Measurements from ENCODE around the gene BLMH.
"Not testable (repeated sequence)": the region's sequence is repeated elsewhere in the genome, so short reads cannot be mapped to it uniquely, and the experiment has no call there.

The BLMH gene

DNA sequence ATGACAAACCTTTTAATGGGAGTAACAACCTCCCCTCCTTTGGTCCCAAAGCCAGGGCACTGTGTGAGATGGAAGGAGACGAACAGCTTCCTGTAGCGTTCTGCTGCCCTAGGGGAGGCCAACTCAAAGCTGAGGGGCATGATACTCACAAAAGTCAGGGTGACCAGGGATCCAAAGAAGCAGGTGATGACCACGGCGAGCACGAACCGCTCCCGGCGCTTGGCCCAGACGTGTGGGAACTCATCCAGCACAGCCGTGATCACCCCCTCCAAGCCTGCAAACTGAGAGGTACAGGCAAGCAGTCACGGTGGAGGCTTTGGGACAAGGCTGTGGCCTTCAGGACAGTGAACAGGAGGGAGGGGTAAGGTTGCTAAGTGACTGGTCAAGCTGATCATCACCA, 81.4 kb downstream of the BLMH start:
- DNase-seq (ENCODE audit: insufficient read length, low spot score) (no peak), FAIRE-seq (no peak)
- TF ChIP-seq, protein P1, sequence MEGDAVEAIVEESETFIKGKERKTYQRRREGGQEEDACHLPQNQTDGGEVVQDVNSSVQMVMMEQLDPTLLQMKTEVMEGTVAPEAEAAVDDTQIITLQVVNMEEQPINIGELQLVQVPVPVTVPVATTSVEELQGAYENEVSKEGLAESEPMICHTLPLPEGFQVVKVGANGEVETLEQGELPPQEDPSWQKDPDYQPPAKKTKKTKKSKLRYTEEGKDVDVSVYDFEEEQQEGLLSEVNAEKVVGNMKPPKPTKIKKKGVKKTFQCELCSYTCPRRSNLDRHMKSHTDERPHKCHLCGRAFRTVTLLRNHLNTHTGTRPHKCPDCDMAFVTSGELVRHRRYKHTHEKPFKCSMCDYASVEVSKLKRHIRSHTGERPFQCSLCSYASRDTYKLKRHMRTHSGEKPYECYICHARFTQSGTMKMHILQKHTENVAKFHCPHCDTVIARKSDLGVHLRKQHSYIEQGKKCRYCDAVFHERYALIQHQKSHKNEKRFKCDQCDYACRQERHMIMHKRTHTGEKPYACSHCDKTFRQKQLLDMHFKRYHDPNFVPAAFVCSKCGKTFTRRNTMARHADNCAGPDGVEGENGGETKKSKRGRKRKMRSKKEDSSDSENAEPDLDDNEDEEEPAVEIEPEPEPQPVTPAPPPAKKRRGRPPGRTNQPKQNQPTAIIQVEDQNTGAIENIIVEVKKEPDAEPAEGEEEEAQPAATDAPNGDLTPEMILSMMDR (IDR thresholded peaks at IDR 0.05; ENCODE audit: insufficient read depth, missing control alignments) = no peak

DNA sequence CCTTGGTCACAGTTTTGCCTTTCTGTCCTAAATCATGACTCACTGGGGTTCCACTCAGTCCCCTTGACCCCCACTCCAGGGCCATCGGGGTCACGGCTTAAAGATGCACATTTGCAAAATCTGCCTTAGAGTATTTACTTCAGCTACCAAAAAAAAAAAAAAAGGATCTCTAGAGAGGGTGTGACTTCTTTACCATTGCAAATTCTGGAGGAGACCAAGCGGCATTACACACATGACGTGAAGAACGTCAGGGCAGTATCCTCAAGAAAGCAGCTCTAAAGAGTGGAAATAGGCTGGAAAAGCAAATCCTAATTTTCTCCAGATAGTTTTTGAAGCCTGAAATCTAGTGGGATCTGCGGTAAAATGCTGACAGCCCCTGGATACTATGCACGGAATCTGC, 81.8 kb downstream of the BLMH start:
- FAIRE-seq (no peak), DNase-seq (ENCODE audit: insufficient read length, low spot score) (no peak)
- TF ChIP-seq, protein P1 (IDR thresholded peaks at IDR 0.05; ENCODE audit: insufficient read depth, missing control alignments) = no peak

DNA sequence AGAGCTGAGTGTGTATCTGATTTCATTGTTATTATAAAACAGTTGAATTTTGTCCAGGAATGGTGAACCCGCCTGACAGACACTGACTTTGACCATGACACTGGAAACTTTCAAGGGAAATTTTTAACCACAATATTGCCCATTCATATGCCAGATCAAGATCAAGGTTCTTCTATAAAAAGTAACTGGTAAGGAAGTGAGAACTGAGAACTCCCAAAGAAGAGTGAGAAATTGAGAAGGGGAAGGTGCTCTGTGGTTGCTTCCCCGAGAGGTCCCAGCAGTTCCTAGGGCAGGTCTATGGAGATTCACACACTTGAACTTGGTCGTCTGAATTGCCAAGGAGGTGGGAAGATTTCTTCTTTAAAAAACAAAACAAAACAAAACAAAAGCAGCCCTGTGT, 83.5 kb downstream of the BLMH start:
- DNase-seq (ENCODE audit: insufficient read length, low spot score) = no peak
- TF ChIP-seq, protein P1 (IDR thresholded peaks at IDR 0.05; ENCODE audit: insufficient read depth, missing control alignments) = no peak
- no peak for FAIRE-seq

DNA sequence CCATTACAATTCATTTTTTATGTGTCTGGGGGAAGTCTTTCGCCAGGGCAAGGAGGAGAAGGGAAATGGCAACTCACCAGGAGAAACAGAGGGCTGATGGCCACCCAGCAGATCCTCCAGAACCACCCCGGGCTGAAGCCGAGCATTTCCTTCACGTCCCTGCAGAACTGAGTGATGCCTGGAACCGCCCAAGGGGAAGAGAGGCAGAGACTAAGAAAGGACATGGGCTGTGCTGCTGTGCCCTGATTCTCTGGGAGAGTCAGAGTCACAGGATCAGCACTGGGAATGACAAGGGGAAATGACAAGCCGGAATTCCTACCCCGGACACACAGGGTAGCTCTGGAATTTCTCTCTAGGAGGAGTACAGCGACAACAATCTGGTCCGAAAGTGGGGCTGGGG, 84.1 kb downstream of the BLMH start:
- FAIRE-seq = no peak
- DNase-seq (ENCODE audit: insufficient read length, low spot score) = no peak
- TF ChIP-seq, protein P1 (IDR thresholded peaks at IDR 0.05; ENCODE audit: insufficient read depth, missing control alignments) = no peak

DNA sequence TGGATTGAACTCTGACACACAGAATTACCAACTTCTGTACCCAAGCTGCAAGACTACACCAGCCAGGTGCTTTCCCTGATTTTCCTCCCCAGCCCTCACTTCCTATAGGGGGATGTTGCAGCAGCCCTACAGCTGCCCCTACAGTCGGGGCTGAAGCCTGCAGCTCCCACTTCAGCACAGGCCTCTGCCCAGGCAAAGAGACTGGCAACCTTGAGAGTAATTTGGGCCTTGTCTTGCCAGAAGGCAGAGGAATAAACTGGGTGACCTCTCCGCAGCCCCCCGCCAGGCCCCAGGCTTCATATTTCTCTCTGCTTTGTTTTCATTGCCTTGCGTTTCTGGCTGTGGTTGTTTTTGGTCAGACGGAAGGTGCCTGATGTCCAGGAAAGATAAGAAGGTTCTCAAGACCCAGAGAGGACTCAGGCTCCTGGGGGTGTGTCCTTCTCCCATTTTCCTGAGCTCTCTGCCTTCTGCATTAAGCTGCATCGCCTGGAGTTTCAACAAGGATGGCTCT, 88.2 kb downstream of the BLMH start:
- FAIRE-seq = no peak
- TF ChIP-seq, protein P1 (IDR thresholded peaks at IDR 0.05; ENCODE audit: insufficient read depth, missing control alignments) = no peak
- no peak for DNase-seq (ENCODE audit: insufficient read length, low spot score)

DNA sequence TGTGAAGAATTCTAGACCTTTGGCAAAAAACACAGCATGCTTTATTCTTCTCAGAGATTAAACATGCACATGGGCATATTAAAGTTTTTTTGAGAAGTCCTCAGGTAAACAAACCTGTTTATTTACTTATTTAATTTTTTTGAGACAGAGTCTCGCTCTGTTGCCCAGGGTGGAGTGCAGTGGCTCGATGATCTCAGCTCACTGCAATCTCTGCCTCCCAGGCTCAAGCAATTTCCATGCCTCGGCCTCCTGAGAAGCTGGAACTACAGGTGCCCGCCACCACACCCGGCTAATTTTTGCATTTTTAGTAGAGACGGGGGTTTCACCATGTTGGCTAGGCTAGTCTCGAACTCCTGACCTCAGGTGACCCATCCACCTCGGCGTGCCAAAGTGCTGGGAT, 91.1 kb downstream of the BLMH start:
- not testable (repeated sequence) for FAIRE-seq; DNase-seq (ENCODE audit: insufficient read length, low spot score)

DNA sequence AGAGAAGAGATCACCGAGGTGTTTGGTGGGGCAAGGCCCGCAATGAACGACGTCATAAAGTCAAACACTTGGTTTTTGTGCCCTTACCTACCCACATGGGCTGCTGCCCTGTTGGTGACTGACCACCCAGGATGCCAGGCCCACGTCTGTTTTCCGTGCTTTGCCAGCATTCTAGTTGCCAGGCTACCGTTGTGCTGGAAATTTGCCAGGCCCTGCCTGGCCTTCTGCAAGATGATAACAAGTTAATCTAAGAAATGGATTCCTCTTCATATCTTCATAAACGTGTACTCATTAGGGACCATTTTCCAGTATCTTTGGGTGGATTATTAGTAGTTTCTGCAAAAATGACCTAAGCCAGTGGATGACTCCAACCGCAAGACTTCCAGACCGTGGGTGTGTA, 91.6 kb downstream of the BLMH start:
- TF ChIP-seq, protein P1 (IDR thresholded peaks at IDR 0.05; ENCODE audit: insufficient read depth, missing control alignments) = no peak
- FAIRE-seq (no peak), DNase-seq (ENCODE audit: insufficient read length, low spot score) (no peak)

DNA sequence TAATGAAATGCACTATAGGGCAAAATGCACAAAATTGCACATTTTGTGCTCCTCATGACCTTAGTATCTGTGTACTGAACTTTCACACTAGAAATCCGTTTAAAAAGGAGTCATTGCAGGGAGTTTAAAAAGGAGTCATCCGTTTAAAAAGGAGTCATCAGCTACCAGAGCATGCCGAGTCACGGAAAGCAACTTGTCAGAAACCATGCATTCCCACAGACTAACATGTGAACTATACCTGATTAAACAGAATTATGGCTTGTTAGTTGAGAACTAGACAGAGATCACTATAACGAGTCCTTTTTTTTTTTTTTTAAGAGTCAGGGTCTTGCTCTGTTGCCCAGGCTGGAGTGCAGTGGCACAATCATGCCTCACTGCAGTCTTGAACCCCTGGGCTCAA, 92.1 kb downstream of the BLMH start:
- DNase-seq (ENCODE audit: insufficient read length, low spot score) = no peak
- FAIRE-seq = no peak
- TF ChIP-seq, protein P1 (IDR thresholded peaks at IDR 0.05; ENCODE audit: insufficient read depth, missing control alignments) = no peak
